HK-2 (cell line): Measurements from ENCODE around the gene CCDC92.
"Not testable (repeated sequence)": the region's sequence is repeated elsewhere in the genome, so short reads cannot be mapped to it uniquely, and the experiment has no call there.

Experiments used
- DNase-seq: peaks from one replicate; pipeline ENCODE4 v3.0.0-alpha.2; 2018; ENCODE audit not compliant: unreplicated experiment

CCDC92 gene

GRCh38 chr12:123936956-123937706, 35.5 kb downstream of the CCDC92 start:
- no peak for DNase-seq

- no peak for DNase-seq
These were observed 36.2 kb downstream of the CCDC92 start for GRCh38 chr12:123936471-123936870.

DNA sequence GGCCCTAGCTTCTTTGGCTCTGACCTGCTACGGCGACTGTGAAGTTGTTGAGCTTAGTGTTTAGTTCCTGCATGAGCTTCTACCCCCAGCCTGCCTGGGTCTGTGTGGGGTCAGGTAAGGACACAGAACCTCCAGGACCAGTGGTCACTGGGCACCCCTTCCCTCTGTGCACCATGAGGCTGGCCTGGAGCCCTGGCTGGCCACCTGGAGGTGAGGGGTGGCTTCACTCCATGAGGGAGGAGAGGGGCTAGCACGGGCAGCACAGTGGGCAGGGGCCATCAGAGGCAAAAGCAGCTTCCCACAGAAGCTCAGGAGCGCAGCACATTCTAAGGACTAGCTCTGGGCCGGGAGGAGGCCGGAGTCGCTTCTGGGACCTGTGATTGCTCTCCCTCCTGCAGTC, 36.7 kb downstream of the CCDC92 start:
- DNase-seq, result no peak

GRCh38 chr12:123934829-123935228, 37.8 kb downstream of the CCDC92 start:
- no peak for DNase-seq

GRCh38 chr12:123934016-123934620, 38.5 kb downstream of the CCDC92 start:
- no peak for DNase-seq

DNA sequence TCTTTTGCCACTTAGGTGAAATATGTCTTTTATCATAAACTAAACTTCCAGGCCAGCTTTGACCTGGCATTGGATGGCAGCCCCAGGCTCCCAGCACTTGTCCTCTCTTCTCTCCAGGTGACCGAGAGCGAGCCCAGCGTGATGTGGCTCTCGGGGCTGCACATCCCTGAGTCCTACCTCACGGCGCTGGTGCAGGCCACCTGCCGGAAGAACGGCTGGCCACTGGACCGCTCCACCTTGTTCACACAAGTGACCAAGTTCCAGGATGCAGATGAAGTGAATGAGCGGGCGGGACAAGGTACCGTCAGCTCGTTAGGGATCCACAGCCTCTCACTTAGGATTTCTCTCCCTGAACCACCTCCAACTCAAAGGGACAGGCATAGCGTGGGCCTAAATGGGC, 39.4 kb downstream of the CCDC92 start:
- DNase-seq, result no peak

GRCh38 chr12:123931686-123932321, 40.8 kb downstream of the CCDC92 start:
- DNase-seq, result no peak

- no peak for DNase-seq
These were observed 42.6 kb downstream of the CCDC92 start for GRCh38 chr12:123929946-123930583.

- no peak for DNase-seq
These were observed 43.7 kb downstream of the CCDC92 start for GRCh38 chr12:123928897-123929296.

DNA sequence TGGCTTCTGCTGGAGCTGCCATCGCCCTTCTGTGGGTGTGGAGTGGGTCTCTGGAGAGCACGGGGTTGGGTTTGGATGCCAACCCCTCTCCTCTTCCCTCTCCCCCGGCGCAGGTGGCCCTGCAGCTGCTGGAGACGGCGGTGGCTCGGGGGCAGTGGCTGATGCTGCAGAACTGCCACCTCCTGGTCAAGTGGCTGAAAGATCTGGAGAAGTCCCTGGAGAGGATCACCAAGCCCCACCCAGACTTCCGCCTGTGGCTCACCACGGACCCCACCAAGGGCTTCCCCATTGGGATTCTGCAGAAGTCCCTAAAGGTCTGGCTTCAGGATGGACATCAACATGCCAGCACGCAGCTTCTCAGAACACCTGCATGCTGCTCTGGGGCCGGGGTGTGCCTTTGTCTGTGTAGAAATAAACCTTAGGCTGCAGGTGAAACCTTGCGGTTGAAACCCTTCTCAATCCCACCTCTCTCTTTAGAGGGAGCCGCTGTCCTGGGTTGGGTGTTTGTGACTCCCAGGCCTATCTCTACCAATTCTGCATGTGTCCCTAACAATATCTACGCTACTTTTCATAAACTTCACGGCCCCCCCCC, 44.3 kb downstream of the CCDC92 start:
- no peak for DNase-seq

GRCh38 chr12:123924539-123924938, 48.1 kb downstream of the CCDC92 start:
- no peak for DNase-seq

DNA sequence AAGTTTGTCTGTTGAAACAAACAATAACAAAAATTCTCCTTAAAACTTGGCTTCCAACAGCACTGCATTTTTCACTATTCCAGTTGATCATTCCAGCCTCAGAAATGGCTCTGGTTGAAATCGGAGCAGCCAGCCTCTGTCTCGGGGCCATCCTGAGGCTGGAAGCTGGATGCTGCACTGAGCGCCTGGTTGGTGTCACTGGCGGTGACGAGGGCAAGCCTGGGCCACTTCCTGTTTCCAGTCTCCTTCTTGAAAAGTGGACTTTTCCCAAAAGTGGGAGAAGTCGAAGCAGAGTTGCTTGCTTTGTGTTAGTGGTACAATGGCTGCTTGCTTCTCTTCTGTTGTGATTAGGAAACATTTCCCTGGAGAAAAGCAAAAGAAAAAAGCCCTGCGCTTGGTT, 48.7 kb downstream of the CCDC92 start:
- DNase-seq, result no peak

GRCh38 chr12:123923038-123923437, 49.6 kb downstream of the CCDC92 start:
- DNase-seq, result no peak

DNA sequence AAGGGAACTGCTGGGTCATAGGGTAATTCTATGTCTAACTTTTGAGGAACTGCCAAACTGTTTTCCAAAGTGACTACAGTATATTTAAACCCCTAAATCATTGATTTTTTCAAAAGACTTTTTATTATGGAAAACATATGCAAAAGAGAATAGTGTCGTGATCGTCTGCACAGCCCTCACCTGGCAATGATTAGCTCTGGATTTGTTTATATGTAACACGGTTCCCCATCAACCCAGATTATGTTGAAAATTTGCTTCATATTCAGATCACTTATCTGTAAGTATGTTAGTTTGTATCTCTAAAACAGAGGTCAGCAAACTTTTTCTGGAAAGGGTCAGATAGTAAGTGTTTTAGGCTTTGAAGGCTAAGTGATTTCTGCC, 52.7 kb downstream of the CCDC92 start:
- no peak for DNase-seq

GRCh38 chr12:123917337-123917850, 55.2 kb downstream of the CCDC92 start:
- DNase-seq, result no peak

GRCh38 chr12:123916729-123917128, 55.9 kb downstream of the CCDC92 start:
- DNase-seq, result no peak

DNA sequence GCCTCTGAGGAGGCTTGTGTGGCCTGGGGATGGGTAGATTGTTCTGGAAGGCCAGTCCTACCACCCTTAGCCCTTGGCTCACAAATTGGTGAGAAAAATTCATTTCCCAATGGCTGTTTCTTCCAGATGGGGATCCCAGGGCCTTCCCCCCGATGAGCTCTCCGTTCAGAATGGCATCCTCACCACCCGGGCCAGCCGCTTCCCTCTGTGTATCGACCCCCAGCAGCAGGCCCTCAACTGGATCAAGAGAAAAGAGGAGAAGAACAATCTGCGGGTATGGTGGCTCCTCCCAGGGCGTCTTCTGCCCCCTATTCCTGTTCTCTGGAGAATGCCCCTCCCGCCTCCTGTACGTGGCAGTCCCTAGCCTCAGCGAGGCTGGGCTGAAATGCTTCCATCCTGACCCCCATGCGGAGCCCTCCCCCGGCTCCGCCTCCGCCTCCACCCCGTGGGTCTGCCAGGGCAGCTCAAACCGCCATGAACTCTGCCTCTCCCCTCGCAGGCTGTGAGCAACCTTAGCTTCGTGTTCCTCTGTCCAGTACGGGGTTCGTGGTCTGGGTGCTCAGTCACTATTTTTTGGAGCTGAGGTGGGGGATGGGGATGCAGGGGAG, 57.8 kb downstream of the CCDC92 start:
- DNase-seq, result no peak

DNA sequence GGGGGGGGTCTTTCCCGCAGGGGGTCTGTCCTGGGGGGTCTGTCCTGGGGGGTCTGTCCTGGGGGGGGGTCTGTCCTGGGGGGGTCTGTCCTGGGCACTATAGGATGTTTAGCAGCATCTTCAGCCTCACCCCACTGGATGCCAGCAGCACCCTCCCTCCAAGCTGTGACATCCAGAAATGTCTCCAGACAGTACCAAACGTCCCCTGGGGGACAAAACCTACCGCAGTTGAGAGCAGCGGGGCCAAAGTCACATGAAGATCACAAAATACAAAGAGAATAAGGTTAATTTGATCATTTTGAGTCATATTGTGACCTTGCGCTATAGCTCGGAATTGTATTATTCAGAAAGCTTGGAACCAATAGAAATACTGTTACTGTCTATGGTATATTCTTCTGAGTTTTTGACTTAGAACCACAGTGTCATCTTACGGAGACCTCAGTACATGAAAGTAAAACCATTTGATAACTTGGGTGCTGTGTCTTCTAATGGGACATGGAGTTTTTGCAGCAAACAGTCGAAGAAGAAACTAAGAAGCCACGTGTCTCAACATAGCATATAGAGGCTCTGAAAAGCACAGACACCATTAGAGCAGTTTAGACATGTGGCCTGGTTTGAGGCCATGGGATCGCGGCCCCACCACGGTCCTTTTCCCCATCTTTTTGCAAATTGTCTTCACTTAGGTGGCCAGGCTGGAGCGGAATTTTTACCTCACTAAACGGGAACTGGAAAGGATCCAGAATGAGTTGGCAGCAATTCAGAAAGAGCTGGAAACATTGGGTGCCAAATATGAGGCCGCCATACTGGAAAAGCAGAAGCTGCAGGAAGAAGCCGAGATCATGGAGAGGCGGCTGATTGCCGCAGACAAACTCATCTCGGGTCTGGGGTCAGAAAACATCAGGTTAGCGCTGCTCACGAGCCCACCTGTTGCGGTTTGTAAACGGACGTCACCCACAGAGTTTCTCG, 59.9 kb downstream of the CCDC92 start:
- no peak for DNase-seq

GRCh38 chr12:123911672-123912409, 60.8 kb downstream of the CCDC92 start:
- DNase-seq, result not testable (repeated sequence)

- DNase-seq, result no peak
These were observed 61.9 kb downstream of the CCDC92 start for GRCh38 chr12:123910761-123911193.
